ENCODE measurements around the gene NUP62.
"Not testable (repeated sequence)": the region's sequence is repeated elsewhere in the genome, so short reads cannot be mapped to it uniquely, and the experiment has no call there.

Gene NUP62

GRCh38 chr19:49951806-49952478 is 22.6 kb upstream of the NUP62 start:
- no peak for DNase-seq (ENCODE audit: low spot score)

DNA sequence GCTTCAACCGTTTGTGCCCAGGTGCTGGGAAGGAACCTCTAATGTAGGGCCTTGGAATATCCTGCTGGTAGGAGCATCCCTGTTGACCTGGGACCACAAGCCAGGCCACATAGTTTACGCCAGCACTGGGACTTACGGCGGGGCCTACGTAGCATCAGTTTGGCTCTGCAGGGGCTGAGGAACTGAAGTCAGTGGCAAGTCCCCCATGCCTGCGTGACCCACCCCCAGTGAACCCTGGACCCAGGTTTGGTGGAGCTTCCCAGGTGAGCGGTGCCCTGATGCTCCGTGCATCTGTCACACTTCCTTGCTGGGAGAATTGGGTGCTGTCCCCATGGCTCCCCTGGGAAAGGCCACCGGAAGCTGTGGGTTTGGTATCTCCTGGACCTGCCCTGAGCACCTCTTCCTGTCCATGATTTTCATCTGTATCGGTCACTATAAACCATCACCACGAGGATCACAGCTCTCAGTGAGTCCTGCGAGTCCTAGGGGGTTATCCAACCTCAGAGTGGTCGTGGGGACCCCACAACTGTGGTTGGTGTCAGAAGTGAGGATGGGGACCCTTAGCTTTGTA is 21.7 kb upstream of the NUP62 start:
- DNase-seq (ENCODE audit: low spot score): no peak

- DNase-seq (ENCODE audit: low spot score): no peak
Observed at GRCh38 chr19:49950590-49950948, 21.3 kb upstream of the NUP62 start.

DNA sequence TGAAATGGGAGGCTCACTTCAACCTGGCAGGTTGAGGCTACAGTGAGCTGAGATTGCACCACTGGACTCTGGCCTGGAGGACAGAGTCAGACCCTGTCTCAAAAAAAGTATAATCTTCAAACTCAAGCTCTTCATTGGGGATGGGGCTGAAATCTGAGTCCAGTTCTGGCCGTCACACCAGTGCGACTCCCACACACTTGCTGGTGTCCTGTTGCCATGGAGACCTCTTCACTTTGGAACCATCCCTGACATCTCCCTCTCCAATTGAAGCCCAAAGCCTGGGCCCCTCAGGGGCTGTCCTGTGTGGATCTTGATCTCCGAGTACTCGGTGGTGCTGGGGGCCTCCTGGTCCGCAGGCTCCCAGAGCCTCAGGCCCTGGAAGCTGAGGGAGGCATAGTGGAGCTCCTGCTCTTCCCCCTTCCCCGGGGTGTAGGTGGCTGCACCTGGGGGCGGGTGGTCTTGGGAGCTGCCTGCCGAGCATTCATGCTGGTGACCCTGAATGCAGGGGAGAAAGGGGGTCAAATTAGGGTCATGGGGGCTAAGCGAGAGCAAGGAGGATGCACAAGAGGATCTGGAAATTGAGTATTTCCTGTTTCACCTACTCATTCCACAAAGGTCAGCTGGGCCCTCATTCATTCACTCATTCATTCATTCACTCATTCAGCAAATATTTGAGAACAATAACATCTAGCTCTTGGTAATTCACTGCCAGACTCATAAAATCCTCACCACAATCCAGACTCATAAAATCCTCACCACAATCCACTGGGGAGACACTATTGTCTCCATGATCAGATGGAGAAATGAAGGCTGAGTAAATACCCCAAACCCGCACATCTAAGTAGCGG is 20.7 kb upstream of the NUP62 start:
- DNase-seq (ENCODE audit: low spot score): no peak

- no peak for DNase-seq (ENCODE audit: low spot score)
Observed at GRCh38 chr19:49946415-49946814, 17.1 kb upstream of the NUP62 start.

- not testable (repeated sequence) for DNase-seq (ENCODE audit: low spot score)
Observed at GRCh38 chr19:49944567-49944966, 15.3 kb upstream of the NUP62 start.

GRCh38 chr19:49940482-49940791 is 11.1 kb upstream of the NUP62 start:
- no peak for DNase-seq (ENCODE audit: low spot score)

- DNase-seq (ENCODE audit: low spot score): no peak
Observed at GRCh38 chr19:49939721-49940481, 10.6 kb upstream of the NUP62 start.

DNA sequence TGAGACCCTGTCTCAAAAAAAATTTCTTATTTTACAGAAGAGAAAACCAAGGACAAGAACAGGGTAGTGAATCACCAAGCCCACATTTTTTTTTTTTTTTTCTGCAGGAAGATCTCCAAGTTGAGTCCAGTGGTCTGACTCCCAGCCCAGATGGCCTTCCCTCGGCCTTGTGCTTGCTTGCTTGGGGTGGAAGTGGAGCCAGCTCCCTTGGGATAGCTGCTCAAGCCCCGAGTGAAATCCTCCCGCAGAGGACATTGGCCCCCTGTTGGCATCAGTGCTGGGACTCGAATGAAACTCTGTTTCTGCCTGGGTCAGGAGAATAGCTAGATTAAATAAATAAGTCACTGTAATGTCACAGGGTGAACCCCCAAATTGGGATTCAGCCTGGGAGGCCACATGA is 9.4 kb upstream of the NUP62 start:
- no peak for DNase-seq (ENCODE audit: low spot score)

DNA sequence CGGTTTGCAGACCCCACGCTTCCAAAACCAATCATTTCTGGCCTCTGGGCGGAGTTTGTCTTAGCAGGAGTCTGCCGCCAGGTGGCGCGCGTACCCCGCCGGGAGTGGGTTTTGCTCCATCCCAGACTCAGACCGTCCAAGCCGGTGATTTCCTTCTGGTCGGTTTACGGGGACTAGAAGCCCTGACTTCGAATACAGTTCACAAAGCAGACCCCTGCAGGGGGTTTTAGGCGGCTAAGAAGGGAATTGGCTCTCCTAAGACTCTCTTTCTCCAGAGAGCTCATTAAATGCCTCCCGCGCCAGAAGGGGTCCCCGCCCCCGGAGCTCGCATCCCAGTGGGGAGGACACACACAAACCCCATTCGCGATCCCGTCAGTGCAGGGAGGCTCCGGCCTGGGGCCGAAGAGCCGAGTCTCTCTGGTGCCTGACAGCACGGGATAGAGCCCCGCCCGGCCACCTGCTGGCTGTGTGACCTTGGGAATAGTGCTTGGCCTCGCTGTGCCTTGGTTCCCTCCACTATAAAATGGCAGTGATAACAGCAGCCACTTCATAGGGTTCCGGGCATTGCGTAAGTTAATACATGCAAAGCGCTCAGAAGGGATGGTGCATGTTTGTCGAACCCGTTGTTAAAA is 8.6 kb upstream of the NUP62 start:
- DNase-seq (ENCODE audit: low spot score): peak; percentile 74

DNA sequence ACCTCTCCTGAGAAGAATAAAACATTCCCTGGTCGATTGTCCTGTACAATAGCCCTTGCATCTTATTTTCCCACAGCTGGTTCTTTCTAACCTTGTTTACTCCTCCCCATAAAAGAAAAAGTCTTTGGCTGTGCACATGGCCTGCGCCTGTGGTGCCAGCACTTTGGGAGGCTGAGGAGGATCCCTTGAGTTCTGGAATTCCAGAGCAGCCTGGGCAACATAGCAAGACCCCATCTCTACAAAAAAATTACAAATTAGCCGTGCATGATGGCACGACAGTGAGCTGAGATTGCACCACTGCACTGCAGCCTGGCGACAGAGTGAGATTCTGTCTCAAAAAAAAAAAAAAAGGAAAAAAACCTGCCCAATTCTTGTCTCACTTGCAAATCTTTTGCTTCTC is 7.2 kb upstream of the NUP62 start:
- DNase-seq (ENCODE audit: low spot score): no peak

DNA sequence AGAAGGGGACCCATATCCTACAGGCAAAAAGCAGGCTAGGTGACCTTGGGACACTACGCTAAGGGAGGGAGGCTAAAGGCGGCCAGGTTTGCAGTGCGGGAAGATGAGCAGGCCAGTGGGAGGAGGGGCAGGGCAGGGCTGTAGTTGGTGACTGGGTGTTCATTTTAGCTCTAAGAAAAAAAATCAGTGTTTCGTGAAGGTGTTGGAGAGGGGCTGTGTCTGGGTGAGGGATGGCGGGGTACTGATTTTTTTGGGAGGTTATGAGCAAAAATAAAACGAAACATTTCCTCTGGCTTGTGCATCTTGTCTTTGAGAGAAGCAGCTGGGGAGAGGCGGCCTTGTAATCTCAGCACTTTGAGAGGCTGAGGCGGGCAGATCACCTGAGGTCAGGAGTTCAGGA is 4.3 kb upstream of the NUP62 start:
- DNase-seq (ENCODE audit: low spot score): no peak

DNA sequence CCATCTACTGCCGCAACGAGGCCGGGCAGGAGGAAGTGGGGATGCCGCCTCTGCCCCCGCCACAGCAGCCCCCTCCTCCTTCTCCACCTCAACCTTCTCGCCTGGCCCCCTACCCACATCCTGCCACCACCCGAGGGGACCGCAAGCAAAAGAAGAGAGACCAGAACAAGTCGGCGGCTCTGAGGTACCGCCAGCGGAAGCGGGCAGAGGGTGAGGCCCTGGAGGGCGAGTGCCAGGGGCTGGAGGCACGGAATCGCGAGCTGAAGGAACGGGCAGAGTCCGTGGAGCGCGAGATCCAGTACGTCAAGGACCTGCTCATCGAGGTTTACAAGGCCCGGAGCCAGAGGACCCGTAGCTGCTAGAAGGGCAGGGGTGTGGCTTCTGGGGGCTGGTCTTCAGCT is 3.4 kb upstream of the NUP62 start:
- peak; percentile 30 for DNase-seq (ENCODE audit: low spot score)

- no peak for DNase-seq (ENCODE audit: low spot score)
Observed at GRCh38 chr19:49932041-49932451, 2.7 kb upstream of the NUP62 start.

- no peak for DNase-seq (ENCODE audit: low spot score)
Observed at GRCh38 chr19:49931293-49932040, 2.2 kb upstream of the NUP62 start.

- DNase-seq (ENCODE audit: low spot score): no peak
Observed at GRCh38 chr19:49930483-49931011, 1.2 kb upstream of the NUP62 start.

- DNase-seq (ENCODE audit: low spot score): peak; percentile 94
Observed at GRCh38 chr19:49929611-49930482, 543 bp upstream of the NUP62 start.

DNA sequence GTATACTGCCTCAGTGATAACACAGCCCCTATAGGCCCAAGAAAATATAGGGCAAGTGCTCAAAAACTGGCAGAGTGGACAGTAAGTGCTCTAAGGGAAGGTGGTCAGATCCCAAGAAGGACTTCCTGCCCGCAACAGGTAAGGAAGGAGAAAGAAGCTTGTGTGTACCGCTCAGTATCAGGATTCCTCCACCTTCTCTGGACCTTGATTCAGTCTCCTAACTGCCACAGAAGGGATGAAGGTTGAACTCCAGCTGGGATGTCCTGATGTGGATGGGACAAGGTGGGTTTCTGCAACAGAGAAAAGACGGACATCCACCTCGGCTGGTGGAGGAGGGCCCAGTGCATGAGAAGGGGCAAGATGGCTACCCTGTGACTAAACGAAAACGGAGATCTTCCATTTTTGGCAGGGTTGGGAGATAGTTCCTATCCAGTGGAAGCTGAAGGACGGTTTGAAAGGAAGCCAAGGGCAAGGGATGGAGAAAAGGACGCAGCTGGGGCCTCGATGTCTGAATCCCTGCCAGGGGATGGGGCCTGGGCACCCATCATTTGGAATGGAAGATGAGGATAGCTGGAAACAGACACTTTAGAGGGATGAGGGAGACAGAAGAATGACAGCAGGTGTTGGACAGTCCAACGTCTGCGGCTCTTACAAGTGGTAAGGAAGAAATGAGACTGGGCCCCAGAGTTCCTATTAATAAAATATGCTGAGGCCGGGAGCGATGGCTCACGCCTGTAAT is 1.6 kb downstream of the NUP62 start:
- no peak for DNase-seq (ENCODE audit: low spot score)

- DNase-seq (ENCODE audit: low spot score): no peak
Observed at GRCh38 chr19:49926515-49926914, 2.8 kb downstream of the NUP62 start.

- no peak for DNase-seq (ENCODE audit: low spot score)
Observed at GRCh38 chr19:49925486-49925885, 3.8 kb downstream of the NUP62 start.
